Measurements from ENCODE around the gene PCDHB15.

Gene PCDHB15

DNA sequence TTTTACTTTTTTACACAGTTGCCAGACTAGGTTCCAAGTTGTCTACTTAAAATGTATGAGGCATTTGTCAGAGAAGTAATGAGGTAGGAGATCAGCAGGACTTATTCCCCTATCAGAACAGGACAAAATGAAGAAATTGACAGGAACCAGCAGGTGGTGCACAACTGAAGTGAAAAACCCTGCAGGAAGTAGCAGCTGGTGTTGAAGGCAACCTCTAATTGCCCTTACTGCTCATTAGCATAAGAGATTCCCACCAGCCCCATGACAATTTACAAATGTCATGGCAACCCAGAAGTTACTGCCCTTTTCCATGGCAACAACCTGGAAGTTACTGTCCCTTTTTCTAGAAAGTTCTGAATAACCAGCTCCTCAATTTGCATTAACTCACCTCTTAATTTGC is 5.4 kb downstream of the PCDHB15 start:
- DNase-seq: no peak

DNA sequence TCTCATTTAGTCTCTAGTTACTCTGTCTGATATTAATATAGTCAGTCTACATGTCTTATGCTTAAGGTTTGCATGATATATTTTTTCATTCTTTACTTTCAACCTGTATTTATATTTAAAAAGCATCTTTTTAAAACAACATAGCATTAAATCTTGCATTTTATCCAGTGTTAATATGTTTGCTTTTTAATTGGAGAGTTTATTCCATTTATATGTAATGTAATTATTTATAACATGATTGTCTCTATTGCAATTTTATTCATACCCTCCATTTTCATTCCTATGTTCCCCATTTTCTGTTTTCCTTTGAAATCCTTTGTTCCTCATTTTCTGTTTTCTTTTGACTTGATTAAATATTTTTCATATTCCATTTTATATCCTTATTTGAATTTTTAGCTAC is 13.3 kb downstream of the PCDHB15 start:
- DNase-seq: no peak

DNA sequence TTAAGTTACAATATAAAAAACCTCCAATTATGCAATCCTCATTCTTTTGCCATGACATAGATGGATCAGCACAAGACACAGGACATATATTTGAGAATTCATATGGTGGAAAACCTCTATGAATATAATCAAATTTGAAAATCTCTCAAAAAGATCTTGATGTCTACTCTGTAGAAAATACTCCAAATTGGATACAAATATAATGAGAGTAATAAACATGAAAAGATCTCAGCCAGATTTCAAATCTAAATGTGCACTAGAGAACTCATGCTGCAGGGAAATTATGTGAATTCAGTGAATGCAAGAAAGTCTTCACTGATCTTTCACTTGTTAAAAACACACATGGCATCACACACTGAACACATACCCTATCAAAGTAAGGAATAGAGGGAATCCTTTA is 13.8 kb downstream of the PCDHB15 start:
- DNase-seq: no peak

DNA sequence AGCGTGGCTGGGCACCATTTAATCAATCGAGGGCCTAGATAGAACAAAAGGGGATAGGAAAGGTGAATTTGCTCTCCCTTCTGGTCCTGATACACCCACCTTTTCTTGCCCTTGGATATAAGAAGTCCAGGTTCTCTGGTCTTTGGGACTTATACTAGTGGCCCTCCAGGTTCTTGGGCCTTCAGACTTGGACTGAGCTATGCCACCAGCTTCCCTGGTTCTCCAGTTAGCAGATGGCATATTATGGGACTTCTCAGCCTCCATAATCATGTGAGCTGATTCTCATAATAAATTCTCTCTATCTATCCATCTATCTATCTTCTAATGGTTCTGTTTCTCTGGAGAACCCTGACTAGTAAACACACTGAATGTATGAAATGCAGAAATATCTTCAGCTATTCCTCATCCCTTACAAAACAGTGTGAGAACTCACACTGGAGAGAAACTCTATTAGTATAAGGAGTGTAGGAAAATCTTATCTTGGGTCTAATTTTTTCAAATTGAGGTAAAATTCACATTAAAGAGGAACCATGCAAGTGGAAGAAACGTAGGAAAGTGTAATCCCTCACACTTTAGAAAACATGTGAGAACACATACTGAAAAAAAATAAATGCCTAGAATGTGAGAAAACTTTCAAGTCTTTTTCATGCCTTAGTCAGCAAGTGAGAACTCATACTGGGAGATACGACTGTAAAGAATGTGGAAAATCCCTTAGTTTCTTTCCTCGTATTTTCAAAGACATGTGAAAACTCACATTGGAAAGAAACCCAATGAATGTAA is 15.5 kb downstream of the PCDHB15 start:
- no peak for DNase-seq

DNA sequence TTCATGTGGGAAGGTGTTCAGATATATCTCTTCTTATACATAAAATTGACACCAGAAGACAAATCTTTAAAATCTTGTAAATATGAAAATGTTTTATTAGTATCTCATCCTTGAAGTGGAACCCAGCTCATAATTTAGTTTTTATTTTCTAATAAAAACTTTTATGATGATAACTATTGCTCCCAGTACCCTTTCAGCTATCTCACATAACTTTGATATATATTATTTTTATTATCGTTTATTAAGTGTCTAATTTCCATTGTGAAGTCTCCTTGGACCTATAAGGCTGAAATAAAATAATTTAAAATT is 16.0 kb downstream of the PCDHB15 start:
- DNase-seq: no peak

DNA sequence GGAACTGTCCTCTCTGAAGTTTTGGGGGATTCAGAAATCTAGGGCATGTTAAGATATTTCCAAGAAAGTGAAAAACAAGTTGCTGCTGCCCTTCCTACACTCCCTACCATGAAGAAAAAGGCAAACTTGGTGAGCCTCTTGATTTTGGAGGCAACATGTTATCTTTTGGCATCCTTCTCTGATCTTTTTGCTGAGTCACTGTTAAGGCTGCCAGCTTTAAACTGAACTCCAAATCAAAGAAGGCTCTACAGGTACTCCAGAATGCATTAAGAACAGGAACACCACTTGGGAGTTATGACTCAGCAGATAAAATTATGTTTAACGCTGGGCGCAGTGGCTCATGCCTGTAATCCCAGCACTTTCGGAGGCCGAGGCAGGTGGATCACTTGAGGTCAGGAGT is 24.0 kb downstream of the PCDHB15 start:
- no peak for DNase-seq

DNA sequence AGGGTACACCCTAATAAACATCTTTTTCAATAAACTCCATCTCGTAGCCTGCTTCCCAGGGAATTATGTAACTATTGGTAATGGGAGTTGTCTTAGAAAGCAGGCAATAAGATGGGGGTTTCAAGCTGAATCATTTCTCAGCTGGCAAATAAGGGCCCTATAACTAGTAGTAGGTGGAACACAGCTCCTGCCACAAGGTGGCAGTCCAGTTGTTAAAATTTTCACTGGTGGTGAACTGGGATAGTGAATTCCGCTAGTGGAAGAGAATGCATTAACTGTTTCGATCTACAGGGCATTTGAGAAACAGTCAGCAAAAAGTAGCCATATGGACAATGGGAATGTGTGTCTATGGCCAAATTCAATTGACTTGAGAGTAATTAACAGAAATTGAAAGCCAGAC is 27.7 kb downstream of the PCDHB15 start:
- no peak for DNase-seq

DNA sequence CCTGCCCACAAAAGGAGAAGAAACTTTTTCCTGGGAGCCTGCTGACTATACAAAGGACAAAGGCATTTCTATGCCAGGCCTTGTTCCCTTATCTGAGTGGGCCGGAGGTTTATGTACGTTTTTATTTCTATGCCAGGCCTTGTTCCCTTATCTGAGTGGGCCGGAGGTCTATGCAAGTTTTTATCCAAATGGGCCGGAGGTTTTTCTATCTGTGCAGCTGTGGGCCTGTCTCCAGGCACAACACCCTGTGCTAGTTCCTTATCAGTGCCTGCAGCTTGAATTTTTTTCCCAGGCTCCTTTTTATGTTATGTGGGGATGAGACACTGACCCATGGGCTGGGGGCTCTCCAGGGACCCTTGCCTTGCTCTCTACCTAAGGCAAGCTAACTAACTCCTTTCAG is 53.2 kb downstream of the PCDHB15 start:
- DNase-seq: no peak

Data from activated CD4-positive, alpha-beta T cell treated with anti-CD3 and anti-CD28 coated beads, Interleukin-10, Interleukin-2, amounts not matched to agents 100 ng/mL and 50 ng/mL, durations not matched to agents 16 hours and 8 hours (primary cell).